ENCODE measurements around the gene OR4K13. TPM values are rescaled to one million over a fixed set of nuclear protein-coding genes. Genes with fewer than 3 reads are reported as not detected.

OR4K13 gene
- not detected in 2 replicates for total RNA-seq

- H3K4me3 ChIP-seq (ENCODE audit: low read depth, low read length), result no peak within 1 kb of the TSS
- no peak for TF ChIP-seq CTCF (IDR thresholded peaks at IDR 0.05; ENCODE audit: insufficient read depth, low read depth, low read length)
These were observed at the start of gene OR4K13 for GRCh38 chr14:20035938-20036337. TSS of gene OR4K13 (minus strand) at chr14:20036038. CDS start at chr14:20034758, 1,280 bp downstream.

GRCh38 chr14:20059745-20060144, 23.9 kb upstream of the OR4K13 start, which contains the start of gene OR4L1:
TSS of gene OR4L1 (plus strand) at chr14:20060045. CDS start at chr14:20060045, 0 bp downstream.
- no peak within 1 kb of the TSS for H3K4me3 ChIP-seq (ENCODE audit: low read depth, low read length)
- DNase-seq (ENCODE audit: low read depth), result no peak
- no peak for TF ChIP-seq CTCF (IDR thresholded peaks at IDR 0.05; ENCODE audit: insufficient read depth, low read depth, low read length)

More at GRCh38 chr14:20035938-20036337, at the start of gene OR4K13:
- DNase-seq (ENCODE audit: low read depth), result no peak

- no peak overlapping the region for H3K4me3 ChIP-seq (ENCODE audit: low read depth, low read length)
- TF ChIP-seq CTCF (IDR thresholded peaks at IDR 0.05; ENCODE audit: insufficient read depth, low read depth, low read length), result no peak
These were observed 12.4 kb upstream of the OR4K13 start for GRCh38 chr14:20048202-20048601.

GRCh38 chr14:20044243-20044642, 8.4 kb upstream of the OR4K13 start:
- no peak for TF ChIP-seq CTCF (IDR thresholded peaks at IDR 0.05; ENCODE audit: insufficient read depth, low read depth, low read length)

More at GRCh38 chr14:20048202-20048601, 12.4 kb upstream of the OR4K13 start:
- DNase-seq (ENCODE audit: low read depth), result no peak

GRCh38 chr14:20035449-20035848, 389 bp downstream of the OR4K13 start:
- TF ChIP-seq CTCF (IDR thresholded peaks at IDR 0.05; ENCODE audit: insufficient read depth, low read depth, low read length), result no peak
- no peak overlapping the region for H3K4me3 ChIP-seq (ENCODE audit: low read depth, low read length)
- no peak for DNase-seq (ENCODE audit: low read depth)

More at GRCh38 chr14:20044243-20044642, 8.4 kb upstream of the OR4K13 start:
- no peak overlapping the region for H3K4me3 ChIP-seq (ENCODE audit: low read depth, low read length)
- no peak for DNase-seq (ENCODE audit: low read depth)

- no peak for TF ChIP-seq CTCF (IDR thresholded peaks at IDR 0.05; ENCODE audit: insufficient read depth, low read depth, low read length)
These were observed 4.8 kb downstream of the OR4K13 start for GRCh38 chr14:20031058-20031457.

GRCh38 chr14:20019257-20019865, 16.5 kb downstream of the OR4K13 start, which contains the start of gene OR4K14:
TSS of gene OR4K14 (minus strand) at chr14:20019307. CDS start at chr14:20015193, 4,114 bp downstream.
- TF ChIP-seq CTCF (IDR thresholded peaks at IDR 0.05; ENCODE audit: insufficient read depth, low read depth, low read length), result no peak
- H3K4me3 ChIP-seq (ENCODE audit: low read depth, low read length), result no peak within 1 kb of the TSS
- no peak for DNase-seq (ENCODE audit: low read depth)

More at GRCh38 chr14:20031058-20031457, 4.8 kb downstream of the OR4K13 start:
- no peak overlapping the region for H3K4me3 ChIP-seq (ENCODE audit: low read depth, low read length)
- DNase-seq (ENCODE audit: low read depth), result no peak

Data from fibroblast of villous mesenchyme (primary cell).